Measurements from ENCODE around the gene PYURF.

The PYURF gene

GRCh38 chr4:88523325-88524129, at the start of gene PYURF:
Gene PYURF, minus strand, starts transcription at chr4:88523776. Its CDS starts 76 bp downstream, at chr4:88523700.
- peak; percentile 34 for DNase-seq (ENCODE audit: low read depth, low spot score)

- DNase-seq (ENCODE audit: low read depth, low spot score) = no peak
Observed at GRCh38 chr4:88570001-88570400, 46.4 kb upstream of the PYURF start.

GRCh38 chr4:88567591-88567990, 44.0 kb upstream of the PYURF start:
- no peak for DNase-seq (ENCODE audit: low read depth, low spot score)

GRCh38 chr4:88549815-88550214, 26.2 kb upstream of the PYURF start:
- no peak for DNase-seq (ENCODE audit: low read depth, low spot score)

- DNase-seq (ENCODE audit: low read depth, low spot score) = peak; percentile 57
Observed at GRCh38 chr4:88539322-88540068, 15.9 kb upstream of the PYURF start.

- DNase-seq (ENCODE audit: low read depth, low spot score) = no peak
Observed at GRCh38 chr4:88537709-88538108, 14.1 kb upstream of the PYURF start.

- no peak for DNase-seq (ENCODE audit: low read depth, low spot score)
Observed at GRCh38 chr4:88535090-88535755, 11.6 kb upstream of the PYURF start.

GRCh38 chr4:88533937-88534750, 10.6 kb upstream of the PYURF start:
- DNase-seq (ENCODE audit: low read depth, low spot score) = no peak

GRCh38 chr4:88533088-88533790, 9.7 kb upstream of the PYURF start:
- DNase-seq (ENCODE audit: low read depth, low spot score) = no peak

- DNase-seq (ENCODE audit: low read depth, low spot score) = no peak
Observed at GRCh38 chr4:88531549-88531948, 8.0 kb upstream of the PYURF start.

- no peak for DNase-seq (ENCODE audit: low read depth, low spot score)
Observed at GRCh38 chr4:88528861-88529260, 5.3 kb upstream of the PYURF start.

GRCh38 chr4:88527787-88528186, 4.2 kb upstream of the PYURF start:
- DNase-seq (ENCODE audit: low read depth, low spot score) = no peak

- DNase-seq (ENCODE audit: low read depth, low spot score) = no peak
Observed at GRCh38 chr4:88526221-88526815, 2.7 kb upstream of the PYURF start.

GRCh38 chr4:88524171-88524570, 595 bp upstream of the PYURF start:
- DNase-seq (ENCODE audit: low read depth, low spot score) = no peak

- no peak for DNase-seq (ENCODE audit: low read depth, low spot score)
Observed at GRCh38 chr4:88522702-88523324, 763 bp downstream of the PYURF start.

- no peak for DNase-seq (ENCODE audit: low read depth, low spot score)
Observed at GRCh38 chr4:88518911-88519310, 4.7 kb downstream of the PYURF start.

GRCh38 chr4:88517825-88518224, 5.8 kb downstream of the PYURF start:
- no peak for DNase-seq (ENCODE audit: low read depth, low spot score)

- no peak for DNase-seq (ENCODE audit: low read depth, low spot score)
Observed at GRCh38 chr4:88516746-88517145, 6.8 kb downstream of the PYURF start.

- DNase-seq (ENCODE audit: low read depth, low spot score) = no peak
Observed at GRCh38 chr4:88514557-88515511, 8.7 kb downstream of the PYURF start.

All from activated CD4-positive, CD25-positive, alpha-beta regulatory T cell treated with anti-CD3 and anti-CD28 coated beads, Interleukin-2, amount 50 U/mL, for 16 hours (primary cell).